SH-SY5Y (cell line): Measurements from ENCODE around the gene RELL1.

ENCODE experiments used
- GATA2 ChIP-seq: IDR thresholded peaks from 2 replicates; pipeline ENCODE4 v1.6.1; 2011; ENCODE audit warnings: mild to moderate bottlenecking, low read depth, low read length
- GATA3 ChIP-seq: IDR thresholded peaks from 2 replicates; pipeline ENCODE4 v1.6.1; 2011; ENCODE audit warnings: low read depth, mild to moderate bottlenecking, low read length, moderate library complexity

Gene RELL1

GRCh38 chr4:37615720-37616063 is 70.5 kb downstream of the RELL1 start:
- TF ChIP-seq GATA3 (no peak), GATA2 (no peak)

GRCh38 chr4:37615059-37615719 is 71.0 kb downstream of the RELL1 start:
- peak; percentile 20; the same call in 1 of the 2 replicates for TF ChIP-seq GATA2
- TF ChIP-seq GATA3: peak; percentile 68

DNA sequence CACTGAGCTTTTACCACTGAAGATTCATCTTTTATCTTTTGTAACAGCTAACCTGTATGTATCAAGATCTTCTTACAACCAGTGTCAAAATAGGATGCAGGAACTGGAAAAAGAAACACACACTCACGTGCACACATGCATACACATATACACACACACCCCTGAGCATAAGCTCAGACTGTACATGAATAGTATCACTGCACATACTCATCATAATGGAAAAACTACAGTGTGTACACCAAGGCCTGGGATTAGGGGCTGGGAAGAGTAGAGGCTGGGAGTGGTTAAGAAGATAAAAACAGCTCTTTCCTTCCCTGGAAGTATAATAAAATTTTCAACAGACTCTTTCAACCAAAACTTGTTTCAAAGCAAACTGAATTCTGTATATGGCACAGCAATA is 73.4 kb downstream of the RELL1 start:
- TF ChIP-seq GATA3 (no peak), GATA2 (no peak)

GRCh38 chr4:37609626-37610025 is 76.5 kb downstream of the RELL1 start:
- TF ChIP-seq GATA3 (no peak), GATA2 (no peak)

GRCh38 chr4:37607018-37607417 is 79.2 kb downstream of the RELL1 start:
- no peak for TF ChIP-seq GATA2
- TF ChIP-seq GATA3: no peak

DNA sequence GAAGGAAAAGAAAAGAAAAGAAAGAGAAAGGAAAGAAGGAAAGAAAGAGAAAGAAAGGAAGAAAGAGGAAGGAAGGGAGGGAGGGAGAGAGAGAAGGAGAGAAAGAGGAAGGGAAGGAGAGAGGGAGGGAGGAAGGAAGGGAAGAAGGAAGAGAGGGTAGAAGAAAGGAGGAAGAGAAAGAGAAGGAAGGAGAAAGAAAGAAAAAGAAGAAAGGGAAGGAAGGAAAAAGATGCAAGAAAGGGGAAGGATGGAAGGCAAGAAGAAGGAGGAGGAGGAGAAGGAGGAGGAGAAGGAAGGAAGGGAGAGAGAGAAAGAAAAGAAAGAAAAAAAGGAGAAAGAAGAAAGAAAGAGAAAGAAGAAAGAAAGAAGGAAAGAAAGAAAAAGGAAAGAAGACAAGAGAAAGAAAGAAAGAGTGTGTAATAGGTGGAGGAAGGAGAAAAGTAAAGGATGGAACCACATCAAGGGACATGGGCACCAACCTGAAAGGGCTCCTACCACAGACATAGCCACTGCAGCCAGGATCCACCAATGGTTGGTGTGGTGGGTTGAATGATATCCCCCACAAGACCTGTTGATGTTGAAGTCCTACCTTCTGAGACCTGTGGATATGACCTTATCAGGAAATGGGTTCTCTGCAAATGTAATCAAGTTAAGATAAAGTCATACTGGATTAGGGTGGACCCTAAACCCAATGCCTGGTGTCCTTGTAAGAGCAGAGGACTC is 80.2 kb downstream of the RELL1 start:
- no peak for TF ChIP-seq GATA3
- TF ChIP-seq GATA2: no peak

- TF ChIP-seq GATA3 (no peak), GATA2 (no peak)
Observed at GRCh38 chr4:37604461-37604860, 81.7 kb downstream of the RELL1 start.

DNA sequence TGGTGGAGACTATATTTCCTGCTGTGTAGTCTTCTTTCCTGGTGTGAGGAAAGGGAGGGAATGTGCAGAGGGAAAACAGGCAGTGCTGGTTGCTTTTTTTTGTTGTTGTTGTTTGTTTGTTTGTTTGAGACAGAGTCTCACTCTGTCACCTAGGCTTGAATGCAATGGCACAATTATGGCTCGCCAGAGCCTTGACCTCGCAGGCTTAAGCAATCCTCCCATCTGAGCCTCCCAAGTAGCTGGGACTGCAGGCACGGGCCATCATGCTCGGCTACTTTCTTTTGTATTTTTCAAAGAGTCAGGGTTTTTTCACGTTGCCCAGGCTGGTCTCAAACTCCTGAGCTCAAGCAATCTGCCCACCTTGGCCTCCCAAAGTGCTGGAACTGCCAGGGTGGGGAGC is 82.5 kb downstream of the RELL1 start:
- TF ChIP-seq GATA3 (no peak), GATA2 (no peak)

DNA sequence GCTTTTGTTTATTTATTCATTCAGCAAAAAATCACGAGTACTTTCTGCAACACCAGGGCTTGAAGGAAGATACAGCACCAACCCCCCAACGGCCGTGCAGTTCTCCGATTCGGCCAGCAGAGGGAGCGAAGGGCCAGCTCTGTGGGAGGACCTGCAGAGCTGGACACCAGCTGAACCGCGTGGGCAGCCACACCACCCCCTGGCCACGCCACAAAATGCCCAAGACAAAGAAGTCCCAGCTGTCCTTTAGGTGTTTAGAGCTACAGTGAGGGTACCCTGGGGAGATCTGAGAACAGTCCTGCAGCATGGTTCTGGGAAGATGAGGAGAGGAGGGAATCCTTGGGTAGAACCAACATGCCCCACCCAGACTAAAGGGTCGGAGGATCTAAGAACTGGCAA is 83.1 kb downstream of the RELL1 start:
- TF ChIP-seq GATA3: no peak
- TF ChIP-seq GATA2: no peak

DNA sequence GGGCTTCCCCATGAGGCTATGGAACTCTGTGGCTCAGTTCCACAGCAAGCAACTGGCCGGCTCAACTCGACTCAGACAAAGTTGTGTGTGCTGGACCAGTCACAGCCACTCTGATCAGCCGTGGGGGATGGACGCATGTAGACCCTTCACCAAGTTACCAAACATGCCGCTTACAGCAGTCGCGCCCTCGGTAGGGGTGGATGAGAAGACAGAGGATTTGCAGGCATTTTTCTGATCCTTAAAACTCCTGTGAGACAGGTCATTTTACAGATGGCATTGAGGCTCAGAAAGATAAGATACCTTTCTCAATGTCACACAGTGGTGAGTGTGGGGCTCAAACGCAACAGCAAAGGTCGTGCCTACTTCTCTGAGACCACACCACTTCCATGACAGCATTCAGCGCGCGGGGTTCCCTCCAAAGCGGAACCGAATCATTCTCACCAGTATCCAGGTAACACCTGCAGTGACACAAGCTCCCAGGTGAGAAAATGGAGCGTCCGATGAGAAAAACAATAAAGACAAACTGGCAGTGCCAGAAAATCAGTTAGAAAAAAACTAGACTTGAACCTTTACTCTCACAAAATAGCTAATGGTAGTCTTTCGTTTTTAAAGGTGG is 83.6 kb downstream of the RELL1 start:
- no peak for TF ChIP-seq GATA2
- no peak for TF ChIP-seq GATA3

GRCh38 chr4:37601531-37601930 is 84.6 kb downstream of the RELL1 start:
- TF ChIP-seq GATA3: no peak
- TF ChIP-seq GATA2: no peak

- no peak for TF ChIP-seq GATA2
- no peak for TF ChIP-seq GATA3
Observed at GRCh38 chr4:37599092-37599790, 86.9 kb downstream of the RELL1 start.

GRCh38 chr4:37597034-37597433 is 89.1 kb downstream of the RELL1 start:
- TF ChIP-seq GATA3 (no peak), GATA2 (no peak)

GRCh38 chr4:37595875-37596680 is 90.1 kb downstream of the RELL1 start:
- no peak for TF ChIP-seq GATA2
- TF ChIP-seq GATA3: no peak

GRCh38 chr4:37594099-37594498 is 92.1 kb downstream of the RELL1 start:
- no peak for TF ChIP-seq GATA2
- no peak for TF ChIP-seq GATA3
